GM12878 (cell line): Measurements from ENCODE around the gene ERP44. TPM values are rescaled to one million over a fixed set of nuclear protein-coding genes. Genes with fewer than 3 reads are reported as not detected.

ENCODE experiments used
- BACH1 ChIP-seq: fragments of 450-650 bp; IDR thresholded peaks from 2 replicates; pipeline ENCODE4 v1.6.1; 2017; ENCODE audit warnings: mild to moderate bottlenecking, borderline replicate concordance
- BCL11A ChIP-seq: IDR thresholded peaks from 2 replicates; pipeline ENCODE4 v1.6.1; 2011; ENCODE audit warnings: low read depth, low read length
- BHLHE40 ChIP-seq, 2 experiments: fragments of 450-650 bp in 1 of 2; IDR thresholded peaks; 2 replicates each; pipeline ENCODE4 v1.6.1; 2011 to 2017; ENCODE audit warnings: low read depth in 2 of 2, borderline replicate concordance in 1 of 2, improper control_type of control experiment in 1 of 2, low read length in 1 of 2, mild to moderate bottlenecking in 1 of 2
- CBFB ChIP-seq: IDR thresholded peaks from 2 replicates; pipeline ENCODE4 v1.6.1; 2016; ENCODE audit warnings: antibody characterized with exemption, low read depth
- CBX3 ChIP-seq: fragments of 200-600 bp; sonication (generic); IDR thresholded peaks from 2 replicates; pipeline ENCODE4 v1.6.1; 2016; ENCODE audit warnings: low read depth, borderline replicate concordance
- CBX5 ChIP-seq: sonication (generic); IDR thresholded peaks from 2 replicates; pipeline ENCODE4 v1.6.1; 2016; ENCODE audit warnings: low read depth, moderate library complexity, mild to moderate bottlenecking, inconsistent platforms
- CHD2 ChIP-seq: IDR thresholded peaks from 2 replicates; pipeline ENCODE4 v1.6.1; 2011; ENCODE audit warnings: low read depth, low read length, improper control_type of control experiment, borderline replicate concordance
- FOXM1 ChIP-seq: IDR thresholded peaks from 2 replicates; pipeline ENCODE4 v1.6.1; 2012; ENCODE audit warnings: low read depth, mild to moderate bottlenecking, inconsistent platforms, low read length, moderate library complexity
- HDGF ChIP-seq: fragments of 450-650 bp; IDR thresholded peaks from 2 replicates; pipeline ENCODE4 v1.6.1; 2016; ENCODE audit warnings: antibody characterized with exemption
- KDM1A ChIP-seq: fragments of 200-600 bp; sonication (generic); IDR thresholded peaks from 2 replicates; pipeline ENCODE4 v1.6.1; 2016; ENCODE audit warnings: borderline replicate concordance
- MEF2B ChIP-seq: fragments of 450-650 bp; IDR thresholded peaks from 2 replicates; pipeline ENCODE4 v1.6.1; 2018; ENCODE audit warnings: mild to moderate bottlenecking, moderate library complexity; ENCODE audit not compliant: partially characterized antibody, poor library complexity, severe bottlenecking
- NFXL1 ChIP-seq: fragments of 450-650 bp; IDR thresholded peaks from 2 replicates; pipeline ENCODE4 v1.6.1; 2017; ENCODE audit warnings: antibody characterized with exemption, mild to moderate bottlenecking, borderline replicate concordance
- PAX8 ChIP-seq: fragments of 450-650 bp; IDR thresholded peaks from 2 replicates; pipeline ENCODE4 v1.6.1; 2017; ENCODE audit warnings: mild to moderate bottlenecking, moderate library complexity
- PML ChIP-seq: IDR thresholded peaks from 2 replicates; pipeline ENCODE4 v1.6.1; 2012; ENCODE audit warnings: low read length, inconsistent platforms
- RCOR1 ChIP-seq: conservative IDR thresholded peaks from 2 replicates; pipeline ENCODE4 v1.6.1; 2012; ENCODE audit warnings: low read depth, low read length, improper control_type of control experiment
- RFX5 ChIP-seq: IDR thresholded peaks from 2 replicates; pipeline ENCODE4 v1.6.1; 2011; ENCODE audit warnings: low read depth, low read length, improper control_type of control experiment
- SIX5 ChIP-seq: IDR thresholded peaks from 2 replicates; pipeline ENCODE4 v1.6.1; 2011; ENCODE audit warnings: mild to moderate bottlenecking, low read depth, low read length, moderate library complexity; ENCODE audit not compliant: severe bottlenecking
- SMARCA5 ChIP-seq: fragments of 450-650 bp; IDR thresholded peaks from 2 replicates; pipeline ENCODE4 v1.6.1; 2017; ENCODE audit warnings: mild to moderate bottlenecking
- SPI1 ChIP-seq: IDR thresholded peaks from 2 replicates; pipeline ENCODE4 v1.6.1; 2011; ENCODE audit warnings: low read depth, mild to moderate bottlenecking, low read length, moderate library complexity, borderline replicate concordance; ENCODE audit not compliant: insufficient read depth
- SREBF1 ChIP-seq: IDR thresholded peaks from 2 replicates; pipeline ENCODE4 v1.6.1; 2012; ENCODE audit warnings: mild to moderate bottlenecking, low read length
- STAT1 ChIP-seq: fragments of 450-650 bp; conservative IDR thresholded peaks from 2 replicates; pipeline ENCODE4 v1.6.1; 2014; ENCODE audit warnings: antibody characterized with exemption, mild to moderate bottlenecking
- TARDBP ChIP-seq: IDR thresholded peaks from 2 replicates; pipeline ENCODE4 v1.6.1; 2016; ENCODE audit warnings: borderline replicate concordance
- TCF3 ChIP-seq: IDR thresholded peaks from 2 replicates; pipeline ENCODE4 v1.6.1; 2012; ENCODE audit warnings: low read depth, mild to moderate bottlenecking, low read length, borderline replicate concordance; ENCODE audit not compliant: insufficient read depth
- ZZZ3 ChIP-seq: IDR thresholded peaks from 2 replicates; pipeline ENCODE4 v1.6.1; 2011; ENCODE audit warnings: low read depth; ENCODE audit not compliant: control insufficient read depth, insufficient read length
- polyA plus RNA-seq, 11 experiments: library from polyadenylated mRNA; depleted of rRNA in 4 of 11; unstranded in 6 of 11; stranded (reverse) in 5 of 11; fragments of >200 nt; fragmentation: Nextera tagmentation in 4 of 11; fragmentation: Illumina TruSeq in 1 of 11; extraction: Ambion mirVana in 4 of 11; extraction: Trizol in 1 of 11; gene quantifications; 1 replicate in 1 of 11; 2 replicates in 10 of 11; pipeline versions ENCODE4 v1.2.1 to v1.2.3, GENCODE V29; 2011 to 2016; ENCODE audit warnings: inconsistent platforms in 2 of 11, missing spikeins in 2 of 11, low read depth in 1 of 11
- total RNA-seq, 4 experiments: library from RNA; depleted of rRNA in 3 of 4; stranded (reverse); fragments of >200 nt in 3 of 4; fragmentation: Illumina TruSeq in 1 of 4; extraction: Trizol in 1 of 4; gene quantifications; 2 replicates each; pipeline versions ENCODE4 v1.2.1 to v1.2.3, GENCODE V29; 2013 to 2021
- TF ChIP-seq, protein P1 (sequence below): fragments of 450-650 bp; IDR thresholded peaks from 2 replicates; pipeline ENCODE4 v1.6.1; 2016; ENCODE audit warnings: mild to moderate bottlenecking
- TF ChIP-seq, protein P2 (sequence below), 3 experiments: IDR thresholded peaks in 2 of 3; conservative IDR thresholded peaks in 1 of 3; 2 replicates each; pipeline ENCODE4 v1.5.1; 2011; ENCODE audit warnings: low read depth in 3 of 3, low read length in 3 of 3, mild to moderate bottlenecking in 3 of 3, control low read depth in 2 of 3, moderate library complexity in 2 of 3, inconsistent platforms in 1 of 3, mixed read lengths in 1 of 3; ENCODE audit not compliant: control insufficient read depth in 2 of 3, insufficient read depth in 1 of 3; ENCODE audit errors: extremely low read depth in 1 of 3
- TF ChIP-seq, protein P3 (sequence below): fragments of 450-650 bp; IDR thresholded peaks from 2 replicates; pipeline ENCODE4 v1.6.1; 2016; ENCODE audit warnings: mild to moderate bottlenecking
- TF ChIP-seq, protein P4 (sequence below): fragments of 450-650 bp; IDR thresholded peaks from 2 replicates; pipeline ENCODE4 v1.6.1; 2014; ENCODE audit warnings: mild to moderate bottlenecking

Gene ERP44
- total and polyA plus RNA-seq, 10 of the 15 experiments (the other 5 are each of a cell fraction or from before 2014, with no cell fraction given): 11.5 to 52.4 (median 20.2) TPM

DNA sequence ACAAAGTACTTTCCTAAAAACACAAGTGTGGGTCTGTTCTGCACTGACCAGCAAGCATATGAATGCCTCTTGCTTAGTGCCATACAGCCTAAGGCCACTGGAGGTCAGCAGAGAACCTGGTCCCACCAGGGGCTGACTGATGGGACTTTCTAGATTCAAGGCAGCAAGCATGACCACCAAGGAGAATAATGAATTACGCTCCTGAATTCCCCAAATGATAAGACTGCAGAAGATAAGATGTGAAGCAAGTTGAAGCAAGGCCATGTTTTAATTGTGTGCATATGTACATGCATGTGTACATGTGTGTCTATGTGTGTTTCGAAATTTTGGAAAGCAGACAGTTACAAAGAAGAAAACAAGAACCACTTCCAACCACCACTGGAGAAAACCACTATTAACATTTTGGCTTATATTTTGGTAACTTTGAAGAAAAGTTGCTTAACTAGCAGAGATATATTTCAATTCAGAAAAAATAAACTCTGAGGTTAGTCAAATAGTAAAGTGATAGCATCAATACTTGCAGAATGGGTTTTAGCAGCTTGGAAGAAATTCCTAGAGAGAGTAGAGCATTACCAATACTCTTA, 70.5 kb downstream of the ERP44 start (continued):
- TF ChIP-seq PML (0 out of 2 replicates have a peak, but pooled peaks have one; percentile 36), CHD2 (no peak), HDGF (no peak), SMARCA5 (peak; percentile 51; the same call in 1 of the 2 replicates), BACH1 (no peak), FOXM1 (peak; percentile 78), PAX8 (no peak), ZZZ3 (no peak), MEF2B (peak; percentile 13), NFXL1 (no peak), TCF3 (no peak), CBFB (no peak), CBX5 (no peak), BCL11A (no peak), SPI1 (no peak), TARDBP (no peak), SIX5 (no peak), CBX3 (no peak), KDM1A (no peak), RCOR1 (no peak), BHLHE40 (IDR thresholded peaks at IDR 0.05; ENCODE audit: borderline replicate concordance in 1 of 2, low read depth in 2 of 2, low read length in 1 of 2) (no peak), STAT1 (0 out of 2 replicates have a peak, but pooled peaks have one; percentile 39), RFX5 (no peak), SREBF1 (no peak)
- TF ChIP-seq, protein P1, sequence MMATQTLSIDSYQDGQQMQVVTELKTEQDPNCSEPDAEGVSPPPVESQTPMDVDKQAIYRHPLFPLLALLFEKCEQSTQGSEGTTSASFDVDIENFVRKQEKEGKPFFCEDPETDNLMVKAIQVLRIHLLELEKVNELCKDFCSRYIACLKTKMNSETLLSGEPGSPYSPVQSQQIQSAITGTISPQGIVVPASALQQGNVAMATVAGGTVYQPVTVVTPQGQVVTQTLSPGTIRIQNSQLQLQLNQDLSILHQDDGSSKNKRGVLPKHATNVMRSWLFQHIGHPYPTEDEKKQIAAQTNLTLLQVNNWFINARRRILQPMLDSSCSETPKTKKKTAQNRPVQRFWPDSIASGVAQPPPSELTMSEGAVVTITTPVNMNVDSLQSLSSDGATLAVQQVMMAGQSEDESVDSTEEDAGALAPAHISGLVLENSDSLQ: peak; percentile 32; the same call in 1 of the 2 replicates
- TF ChIP-seq, protein P2, sequence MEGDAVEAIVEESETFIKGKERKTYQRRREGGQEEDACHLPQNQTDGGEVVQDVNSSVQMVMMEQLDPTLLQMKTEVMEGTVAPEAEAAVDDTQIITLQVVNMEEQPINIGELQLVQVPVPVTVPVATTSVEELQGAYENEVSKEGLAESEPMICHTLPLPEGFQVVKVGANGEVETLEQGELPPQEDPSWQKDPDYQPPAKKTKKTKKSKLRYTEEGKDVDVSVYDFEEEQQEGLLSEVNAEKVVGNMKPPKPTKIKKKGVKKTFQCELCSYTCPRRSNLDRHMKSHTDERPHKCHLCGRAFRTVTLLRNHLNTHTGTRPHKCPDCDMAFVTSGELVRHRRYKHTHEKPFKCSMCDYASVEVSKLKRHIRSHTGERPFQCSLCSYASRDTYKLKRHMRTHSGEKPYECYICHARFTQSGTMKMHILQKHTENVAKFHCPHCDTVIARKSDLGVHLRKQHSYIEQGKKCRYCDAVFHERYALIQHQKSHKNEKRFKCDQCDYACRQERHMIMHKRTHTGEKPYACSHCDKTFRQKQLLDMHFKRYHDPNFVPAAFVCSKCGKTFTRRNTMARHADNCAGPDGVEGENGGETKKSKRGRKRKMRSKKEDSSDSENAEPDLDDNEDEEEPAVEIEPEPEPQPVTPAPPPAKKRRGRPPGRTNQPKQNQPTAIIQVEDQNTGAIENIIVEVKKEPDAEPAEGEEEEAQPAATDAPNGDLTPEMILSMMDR (IDR thresholded peaks at IDR 0.05 in 2 of 3, conservative IDR thresholded peaks at IDR 0.05 in 1 of 3; ENCODE audit: control insufficient read depth in 2 of 3, extremely low read depth in 1 of 3, insufficient read depth in 1 of 3, low read depth in 3 of 3, low read length in 3 of 3): peak; percentile 96 to 98 (median 98)
- TF ChIP-seq, protein P3, sequence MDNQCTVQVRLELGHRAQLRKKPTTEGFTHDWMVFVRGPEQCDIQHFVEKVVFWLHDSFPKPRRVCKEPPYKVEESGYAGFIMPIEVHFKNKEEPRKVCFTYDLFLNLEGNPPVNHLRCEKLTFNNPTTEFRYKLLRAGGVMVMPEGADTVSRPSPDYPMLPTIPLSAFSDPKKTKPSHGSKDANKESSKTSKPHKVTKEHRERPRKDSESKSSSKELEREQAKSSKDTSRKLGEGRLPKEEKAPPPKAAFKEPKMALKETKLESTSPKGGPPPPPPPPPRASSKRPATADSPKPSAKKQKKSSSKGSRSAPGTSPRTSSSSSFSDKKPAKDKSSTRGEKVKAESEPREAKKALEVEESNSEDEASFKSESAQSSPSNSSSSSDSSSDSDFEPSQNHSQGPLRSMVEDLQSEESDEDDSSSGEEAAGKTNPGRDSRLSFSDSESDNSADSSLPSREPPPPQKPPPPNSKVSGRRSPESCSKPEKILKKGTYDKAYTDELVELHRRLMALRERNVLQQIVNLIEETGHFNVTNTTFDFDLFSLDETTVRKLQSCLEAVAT: no peak
- TF ChIP-seq, protein P4, sequence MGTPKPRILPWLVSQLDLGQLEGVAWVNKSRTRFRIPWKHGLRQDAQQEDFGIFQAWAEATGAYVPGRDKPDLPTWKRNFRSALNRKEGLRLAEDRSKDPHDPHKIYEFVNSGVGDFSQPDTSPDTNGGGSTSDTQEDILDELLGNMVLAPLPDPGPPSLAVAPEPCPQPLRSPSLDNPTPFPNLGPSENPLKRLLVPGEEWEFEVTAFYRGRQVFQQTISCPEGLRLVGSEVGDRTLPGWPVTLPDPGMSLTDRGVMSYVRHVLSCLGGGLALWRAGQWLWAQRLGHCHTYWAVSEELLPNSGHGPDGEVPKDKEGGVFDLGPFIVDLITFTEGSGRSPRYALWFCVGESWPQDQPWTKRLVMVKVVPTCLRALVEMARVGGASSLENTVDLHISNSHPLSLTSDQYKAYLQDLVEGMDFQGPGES: no peak
